Progenitor cell of endocrine pancreas (in vitro differentiated cells): ENCODE measurements around the gene CASK. TPM values are rescaled to one million over a fixed set of nuclear protein-coding genes. Genes with fewer than 3 reads are reported as not detected.
A peak's percentile ranks its signal among the peaks of the same experiment; 100 is the strongest.

ENCODE experiments used
- DNase-seq: peaks from one replicate; pipeline ENCODE4 v3.0.0; 2021; ENCODE audit warnings: low spot score; ENCODE audit not compliant: unreplicated experiment
- H3K27ac Mint-ChIP-seq: 2 replicates; pipeline ENCODE4 v1.8.0; 2021; ENCODE audit warnings: mild to moderate bottlenecking, moderate library complexity, mixed read lengths
- H3K27me3 Mint-ChIP-seq: 2 replicates; pipeline ENCODE4 v1.8.0; 2021; ENCODE audit warnings: mixed read lengths
- H3K36me3 Mint-ChIP-seq: 2 replicates; pipeline ENCODE4 v1.8.0; 2022; ENCODE audit warnings: mixed read lengths; ENCODE audit not compliant: insufficient read depth
- H3K4me1 Mint-ChIP-seq: 2 replicates; pipeline ENCODE4 v1.8.0; 2021; ENCODE audit warnings: low read depth, mixed read lengths
- H3K4me3 Mint-ChIP-seq: 2 replicates; pipeline ENCODE4 v1.8.0; 2021; ENCODE audit warnings: low read depth, mild to moderate bottlenecking, moderate library complexity, mixed read lengths
- H3K9me3 Mint-ChIP-seq: 2 replicates; pipeline ENCODE4 v1.8.0; 2021; ENCODE audit warnings: low read depth, mixed read lengths
- total RNA-seq: library from RNA; stranded (reverse); gene quantifications from 2 replicates; pipeline ENCODE4 v1.2.1, GENCODE V29; 2021
- TF ChIP-seq, protein P1 (sequence below): fragments of 200-600 bp; sonication (generic); IDR thresholded peaks from one replicate; pipeline ENCODE4 v1.5.0; 2021; ENCODE audit warnings: antibody characterized with exemption, mild to moderate bottlenecking; ENCODE audit not compliant: unreplicated experiment

The CASK gene
- total RNA-seq, 1 donor from 2014 or later, result 68.3 TPM

DNA sequence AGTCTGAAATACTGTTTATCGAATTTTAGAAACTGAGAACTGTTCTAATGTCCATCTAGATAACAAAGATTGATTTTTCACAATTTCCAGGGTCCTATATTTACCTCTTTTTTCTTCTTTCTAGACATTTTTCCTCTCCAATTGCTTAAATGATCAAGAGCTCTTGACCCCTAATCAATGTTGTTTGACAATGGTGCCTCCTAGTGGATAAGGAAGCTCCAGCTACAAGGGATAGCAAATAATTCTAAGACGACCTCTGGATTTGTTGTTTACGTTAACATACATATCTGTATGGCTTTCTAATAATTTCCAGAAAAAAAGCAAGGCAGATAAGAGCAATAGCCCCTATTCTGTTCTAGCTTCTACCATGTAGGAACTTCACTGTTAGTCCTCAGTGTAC, 163.5 kb downstream of the CASK start:
- peaks cover 23% of the 10 kb centered on the region for H3K9me3 Mint-ChIP-seq
- DNase-seq, result no peak
- H3K4me1 Mint-ChIP-seq, result peaks cover 4% of the 10 kb centered on the region
- no peak overlapping the region for H3K27ac Mint-ChIP-seq
- no peaks in the 10 kb centered on the region for H3K27me3 Mint-ChIP-seq
- TF ChIP-seq, protein P1, sequence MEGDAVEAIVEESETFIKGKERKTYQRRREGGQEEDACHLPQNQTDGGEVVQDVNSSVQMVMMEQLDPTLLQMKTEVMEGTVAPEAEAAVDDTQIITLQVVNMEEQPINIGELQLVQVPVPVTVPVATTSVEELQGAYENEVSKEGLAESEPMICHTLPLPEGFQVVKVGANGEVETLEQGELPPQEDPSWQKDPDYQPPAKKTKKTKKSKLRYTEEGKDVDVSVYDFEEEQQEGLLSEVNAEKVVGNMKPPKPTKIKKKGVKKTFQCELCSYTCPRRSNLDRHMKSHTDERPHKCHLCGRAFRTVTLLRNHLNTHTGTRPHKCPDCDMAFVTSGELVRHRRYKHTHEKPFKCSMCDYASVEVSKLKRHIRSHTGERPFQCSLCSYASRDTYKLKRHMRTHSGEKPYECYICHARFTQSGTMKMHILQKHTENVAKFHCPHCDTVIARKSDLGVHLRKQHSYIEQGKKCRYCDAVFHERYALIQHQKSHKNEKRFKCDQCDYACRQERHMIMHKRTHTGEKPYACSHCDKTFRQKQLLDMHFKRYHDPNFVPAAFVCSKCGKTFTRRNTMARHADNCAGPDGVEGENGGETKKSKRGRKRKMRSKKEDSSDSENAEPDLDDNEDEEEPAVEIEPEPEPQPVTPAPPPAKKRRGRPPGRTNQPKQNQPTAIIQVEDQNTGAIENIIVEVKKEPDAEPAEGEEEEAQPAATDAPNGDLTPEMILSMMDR, result peak; percentile 50
- H3K36me3 Mint-ChIP-seq, result peaks cover 1% of the 10 kb centered on the region
- H3K4me3 Mint-ChIP-seq, result no peak overlapping the region

DNA sequence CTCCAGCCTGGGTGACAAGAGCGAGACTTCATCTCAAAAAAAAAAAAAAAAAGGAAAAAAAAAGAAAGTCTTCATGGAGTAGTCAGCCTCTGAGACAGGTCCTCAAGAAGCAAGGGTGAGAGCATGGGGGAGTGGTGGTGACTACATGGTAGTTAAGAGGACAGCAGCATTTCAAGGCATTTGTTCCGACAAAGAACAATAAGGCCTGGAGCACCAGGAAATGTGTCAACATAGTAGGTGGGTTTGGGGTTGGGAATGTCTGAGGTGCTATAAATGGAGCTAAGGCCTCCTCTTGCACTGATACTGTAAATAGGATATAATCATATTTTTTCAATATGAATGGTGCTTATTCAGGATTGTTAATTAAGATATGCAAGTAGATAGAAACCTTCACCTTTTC, 165.0 kb downstream of the CASK start:
- Mint-ChIP-seq H3K9me3 (peaks cover 20% of the 10 kb centered on the region), H3K4me3 (no peak overlapping the region), H3K27me3 (no peaks in the 10 kb centered on the region), H3K4me1 (peaks cover 4% of the 10 kb centered on the region), H3K36me3 (peaks cover 2% of the 10 kb centered on the region), H3K27ac (no peak overlapping the region)
- DNase-seq, result no peak
- TF ChIP-seq, protein P1, result no peak

DNA sequence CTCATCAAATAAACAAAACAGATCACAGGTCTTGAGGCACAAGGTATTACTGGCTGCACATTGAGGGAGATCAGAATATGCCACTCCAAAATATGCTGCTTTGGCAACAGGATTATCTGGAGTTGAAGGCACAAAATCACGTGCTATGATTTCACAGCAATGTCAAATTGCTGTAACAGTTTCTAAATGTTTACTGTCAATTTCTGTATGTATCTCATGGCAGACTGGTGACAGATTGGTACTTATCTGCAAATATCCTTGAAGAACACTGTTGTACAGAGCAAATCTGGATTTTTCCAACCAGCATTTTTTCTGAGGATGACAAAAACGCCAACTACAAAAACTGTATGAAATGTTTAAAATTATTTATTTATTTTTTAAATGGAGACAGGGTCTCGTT, 172.6 kb downstream of the CASK start:
- no peak overlapping the region for H3K27ac Mint-ChIP-seq
- DNase-seq, result no peak
- peaks cover 4% of the 10 kb centered on the region for H3K36me3 Mint-ChIP-seq
- TF ChIP-seq, protein P1, result no peak
- no peaks in the 10 kb centered on the region for H3K27me3 Mint-ChIP-seq
- no peak overlapping the region for H3K4me3 Mint-ChIP-seq
- peaks cover 19% of the 10 kb centered on the region for H3K9me3 Mint-ChIP-seq
- H3K4me1 Mint-ChIP-seq, result no peaks in the 10 kb centered on the region

DNA sequence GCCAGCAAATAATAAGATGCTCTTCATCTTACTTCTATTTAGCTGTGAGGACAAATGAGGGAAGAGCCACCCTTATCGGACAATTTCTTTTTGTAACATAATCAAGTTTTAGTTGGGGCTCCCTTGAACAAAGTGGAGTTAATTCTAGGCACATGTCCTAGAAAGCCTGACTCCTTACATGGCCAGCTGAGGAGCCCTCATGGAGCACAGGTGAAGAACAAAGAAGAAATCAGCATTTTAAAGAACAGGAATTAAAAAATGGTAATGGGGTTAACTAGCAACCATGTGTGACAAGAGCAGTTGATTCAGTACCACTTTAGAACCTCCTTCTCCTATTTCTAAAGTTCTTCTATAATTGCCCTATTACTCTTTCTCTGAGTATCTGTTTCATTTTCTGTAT, 183.5 kb downstream of the CASK start:
- Mint-ChIP-seq H3K9me3 (peaks cover 10% of the 10 kb centered on the region), H3K4me3 (no peak overlapping the region), H3K27ac (no peak overlapping the region), H3K4me1 (peaks cover 5% of the 10 kb centered on the region), H3K27me3 (no peaks in the 10 kb centered on the region), H3K36me3 (peaks cover 8% of the 10 kb centered on the region)
- TF ChIP-seq, protein P1, result no peak
- no peak for DNase-seq

DNA sequence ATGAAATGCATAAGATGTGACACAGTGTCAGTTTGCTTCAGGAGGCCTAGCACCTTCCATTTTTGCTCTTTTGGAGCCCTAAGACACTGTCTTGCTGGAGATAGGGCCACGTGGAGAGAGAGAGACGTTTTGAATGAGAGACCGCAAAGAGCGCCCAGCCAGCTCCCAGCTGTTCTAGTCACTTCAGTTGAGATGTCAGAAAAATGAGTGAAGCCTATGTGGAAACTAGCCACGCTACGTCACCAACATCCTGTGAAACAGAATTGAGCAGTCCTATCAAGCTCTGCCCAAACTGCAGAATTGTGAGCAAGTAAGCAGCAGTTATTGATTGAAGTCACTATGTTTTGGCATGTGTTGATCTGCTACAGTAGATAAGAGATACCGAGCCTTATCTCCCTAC, 186.3 kb downstream of the CASK start:
- Mint-ChIP-seq H3K4me1 (peaks cover 5% of the 10 kb centered on the region), H3K27ac (no peak overlapping the region), H3K27me3 (no peaks in the 10 kb centered on the region), H3K4me3 (no peak overlapping the region), H3K9me3 (peaks cover 9% of the 10 kb centered on the region), H3K36me3 (peaks cover 1% of the 10 kb centered on the region)
- no peak for DNase-seq
- TF ChIP-seq, protein P1, result no peak
